Endodermal cell (in vitro differentiated cells): ENCODE data around the gene LEFTY1. TPM values are rescaled to one million over a fixed set of nuclear protein-coding genes. Genes with fewer than 3 reads are reported as not detected.

ENCODE experiments used
- DNase-seq: peaks from one replicate; pipeline ENCODE4 v3.0.0-alpha.2; 2017
- H3K27ac ChIP-seq: 2 replicates; pipeline ENCODE4 v1.5.1; 2013; ENCODE audit warnings: mild to moderate bottlenecking, low read depth, low read length, moderate library complexity
- H3K27me3 ChIP-seq: 2 replicates; pipeline ENCODE4 v1.6.1; 2013; ENCODE audit warnings: mild to moderate bottlenecking, low read length, moderate library complexity; ENCODE audit not compliant: insufficient read depth, control insufficient read depth, poor library complexity, severe bottlenecking
- H3K36me3 ChIP-seq: 2 replicates; pipeline ENCODE4 v1.7.0; 2013; ENCODE audit warnings: mild to moderate bottlenecking, low read length, moderate library complexity; ENCODE audit not compliant: control insufficient read depth, insufficient read depth
- H3K4me1 ChIP-seq: one replicate; pipeline ENCODE4 v1.7.0; 2013; ENCODE audit warnings: low read length; ENCODE audit not compliant: control insufficient read depth, insufficient read depth
- H3K4me3 ChIP-seq: 2 replicates; pipeline ENCODE4 v1.5.1; 2013; ENCODE audit warnings: mild to moderate bottlenecking, low read length, moderate library complexity
- H3K9ac ChIP-seq: 2 replicates; pipeline ENCODE4 v1.6.1; 2013; ENCODE audit warnings: mild to moderate bottlenecking, low read length, moderate library complexity; ENCODE audit not compliant: poor library complexity, severe bottlenecking; ENCODE audit errors: extremely low read depth
- H3K9me3 ChIP-seq: 2 replicates; pipeline ENCODE4 v1.6.1; 2013; ENCODE audit warnings: mild to moderate bottlenecking, low read length, moderate library complexity; ENCODE audit not compliant: control insufficient read depth
- H3K27ac Mint-ChIP-seq: 2 replicates; pipeline ENCODE4 v1.8.0; 2020; ENCODE audit warnings: mixed read lengths
- H3K27me3 Mint-ChIP-seq: 2 replicates; pipeline ENCODE4 v1.8.0; 2021; ENCODE audit warnings: mild to moderate bottlenecking, mixed read lengths; ENCODE audit not compliant: insufficient read depth
- H3K36me3 Mint-ChIP-seq: 2 replicates; pipeline ENCODE4 v1.8.0; 2020; ENCODE audit warnings: low read depth, mixed read lengths
- H3K4me1 Mint-ChIP-seq: 2 replicates; pipeline ENCODE4 v1.8.0; 2020; ENCODE audit warnings: mixed read lengths
- H3K4me3 Mint-ChIP-seq: 2 replicates; pipeline ENCODE4 v1.8.0; 2020; ENCODE audit warnings: mild to moderate bottlenecking, moderate library complexity, mixed read lengths
- H3K9me3 Mint-ChIP-seq: 2 replicates; pipeline ENCODE4 v1.8.0; 2020; ENCODE audit warnings: mild to moderate bottlenecking, mixed read lengths
- WGBS, 2 experiments: methylation state at CpG; one replicate each; pipeline versions ENCODE4 v1.1.5 to v1.1.7; 2013; ENCODE audit warnings: missing lambda C conversion rate in 2 of 2, mixed read lengths in 1 of 2; ENCODE audit not compliant: insufficient coverage in 1 of 2, insufficient read length in 1 of 2; 5-methylcytosine and 5-hydroxymethylcytosine counted together
- total RNA-seq, 2 donors: library from RNA; stranded (reverse); fragmentation: NEBNext Ultra II Directional in 1 of 2; extraction: Animal tissue kit (Norgen Biotek cat#: 25700) in 1 of 2; gene quantifications; 2 replicates in 1 of 2; 3 replicates in 1 of 2; pipeline ENCODE4 v1.2.1, GENCODE V29; 2021
- TF ChIP-seq, protein P1 (sequence below): fragments of 200-600 bp; sonication (generic); conservative IDR thresholded peaks from 2 replicates; pipeline ENCODE4 v1.5.0; 2021; ENCODE audit warnings: antibody characterized with exemption, mild to moderate bottlenecking

Gene LEFTY1
- total RNA-seq, 2 donors from 2014 or later = 76.0 to 660 TPM

DNA sequence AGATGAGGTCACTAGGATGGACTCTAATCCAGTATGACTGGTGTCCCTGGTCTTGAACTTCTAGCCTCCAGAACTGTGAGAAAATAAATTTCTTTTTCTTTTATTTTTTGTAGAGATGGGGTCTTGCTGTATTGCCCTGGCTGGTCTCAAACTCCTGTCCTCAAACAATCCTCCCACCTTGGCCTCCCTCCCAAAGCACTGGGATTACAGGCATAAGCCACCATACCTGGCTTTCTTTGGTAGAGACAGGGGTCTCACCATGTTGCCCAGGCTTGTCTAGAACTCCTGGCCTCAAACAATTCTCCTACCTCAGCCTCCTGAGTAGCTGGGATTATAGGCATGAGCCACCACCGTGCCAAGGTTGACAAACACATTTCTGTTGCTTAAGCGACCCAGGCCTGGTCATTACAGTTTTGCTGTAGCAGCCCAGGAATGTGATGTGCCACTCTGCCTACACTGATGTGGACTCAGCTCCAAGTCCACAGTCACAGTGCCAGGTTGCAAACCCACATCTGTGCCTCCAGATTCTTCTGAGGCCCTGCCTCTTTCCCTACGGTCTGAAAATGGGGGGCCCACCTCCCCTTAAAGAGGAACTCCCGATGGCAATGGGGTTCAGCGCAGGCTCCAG, 19.2 kb upstream of the LEFTY1 start:
- H3K27me3 Mint-ChIP-seq = no peaks in the 10 kb centered on the region
- peak; percentile 43 for DNase-seq
- H3K4me3 Mint-ChIP-seq = no peak overlapping the region
- Histone ChIP-seq H3K27me3 (no peaks in the 10 kb centered on the region), H3K27ac (no peak overlapping the region), H3K4me1 (peaks cover 20% of the 10 kb centered on the region), H3K36me3 (no peaks in the 10 kb centered on the region), H3K9me3 (no peaks in the 10 kb centered on the region), H3K4me3 (no peak overlapping the region), H3K9ac (peak overlapping the region; percentile 58)
- peaks cover 55% of the 10 kb centered on the region for H3K4me1 Mint-ChIP-seq
- TF ChIP-seq, protein P1, sequence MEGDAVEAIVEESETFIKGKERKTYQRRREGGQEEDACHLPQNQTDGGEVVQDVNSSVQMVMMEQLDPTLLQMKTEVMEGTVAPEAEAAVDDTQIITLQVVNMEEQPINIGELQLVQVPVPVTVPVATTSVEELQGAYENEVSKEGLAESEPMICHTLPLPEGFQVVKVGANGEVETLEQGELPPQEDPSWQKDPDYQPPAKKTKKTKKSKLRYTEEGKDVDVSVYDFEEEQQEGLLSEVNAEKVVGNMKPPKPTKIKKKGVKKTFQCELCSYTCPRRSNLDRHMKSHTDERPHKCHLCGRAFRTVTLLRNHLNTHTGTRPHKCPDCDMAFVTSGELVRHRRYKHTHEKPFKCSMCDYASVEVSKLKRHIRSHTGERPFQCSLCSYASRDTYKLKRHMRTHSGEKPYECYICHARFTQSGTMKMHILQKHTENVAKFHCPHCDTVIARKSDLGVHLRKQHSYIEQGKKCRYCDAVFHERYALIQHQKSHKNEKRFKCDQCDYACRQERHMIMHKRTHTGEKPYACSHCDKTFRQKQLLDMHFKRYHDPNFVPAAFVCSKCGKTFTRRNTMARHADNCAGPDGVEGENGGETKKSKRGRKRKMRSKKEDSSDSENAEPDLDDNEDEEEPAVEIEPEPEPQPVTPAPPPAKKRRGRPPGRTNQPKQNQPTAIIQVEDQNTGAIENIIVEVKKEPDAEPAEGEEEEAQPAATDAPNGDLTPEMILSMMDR = no peak
- H3K9me3 Mint-ChIP-seq = peaks cover 5% of the 10 kb centered on the region
- 80 to 83% methylated on average over 3 to 5 of the region's 5 CpGs for WGBS, 2 experiments
- peak overlapping the region; percentile 92 for H3K27ac Mint-ChIP-seq
- H3K36me3 Mint-ChIP-seq = no peaks in the 10 kb centered on the region

DNA sequence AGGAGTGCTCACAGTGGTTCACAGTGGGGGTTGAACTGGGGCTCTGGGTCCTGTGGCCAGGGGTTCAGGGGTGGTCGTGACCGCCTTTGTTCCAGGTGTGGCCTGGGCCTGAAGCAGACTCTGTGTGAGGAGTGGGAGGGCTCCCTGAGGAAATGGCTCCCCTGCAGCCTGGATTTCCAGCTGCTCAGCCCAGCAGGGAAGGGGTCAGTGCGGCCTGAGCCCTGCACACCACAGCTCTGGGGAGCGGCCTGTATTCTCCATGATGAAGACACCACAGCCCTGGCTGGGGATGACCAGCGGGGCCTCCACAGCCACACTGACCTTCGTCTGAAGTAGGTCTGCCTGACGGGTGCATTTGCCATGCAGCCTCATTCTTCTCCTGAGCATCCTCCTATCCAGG, 18.4 kb upstream of the LEFTY1 start:
- Mint-ChIP-seq H3K36me3 (no peaks in the 10 kb centered on the region), H3K27ac (peak overlapping the region; percentile 65), H3K4me1 (peaks cover 49% of the 10 kb centered on the region), H3K9me3 (peaks cover 5% of the 10 kb centered on the region), H3K27me3 (no peaks in the 10 kb centered on the region), H3K4me3 (no peak overlapping the region)
- Histone ChIP-seq H3K4me3 (no peak overlapping the region), H3K36me3 (no peaks in the 10 kb centered on the region), H3K9ac (no peak overlapping the region), H3K27ac (no peak overlapping the region), H3K27me3 (no peaks in the 10 kb centered on the region), H3K9me3 (no peaks in the 10 kb centered on the region), H3K4me1 (peaks cover 20% of the 10 kb centered on the region)
- TF ChIP-seq, protein P1 = no peak
- peak; percentile 44 for DNase-seq
- 90 to 92% methylated on average over 6 to 7 of the region's 7 CpGs for WGBS, 2 experiments

DNA sequence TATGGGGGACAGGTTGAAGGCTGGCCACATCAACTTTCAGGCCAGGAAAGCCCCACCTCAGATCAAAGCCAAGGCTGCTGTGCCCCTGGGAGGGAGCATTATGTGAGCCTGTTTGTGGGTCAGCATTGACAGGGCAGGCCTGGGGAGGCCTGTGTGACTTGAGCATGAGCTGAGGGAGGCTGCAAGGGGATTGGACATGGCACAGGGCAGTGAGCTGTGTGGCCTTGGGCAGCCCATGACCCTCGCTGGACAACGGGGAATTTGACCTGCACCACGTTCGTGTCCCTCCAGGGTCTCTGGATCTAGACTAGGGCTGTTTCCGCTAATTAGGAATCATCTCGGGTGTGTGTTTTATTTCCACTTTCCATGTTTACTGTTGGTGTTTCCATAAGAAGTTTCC, 17.5 kb upstream of the LEFTY1 start:
- TF ChIP-seq, protein P1 = no peak
- Mint-ChIP-seq H3K4me1 (peaks cover 48% of the 10 kb centered on the region), H3K36me3 (no peaks in the 10 kb centered on the region), H3K27ac (peak overlapping the region; percentile 15), H3K4me3 (no peak overlapping the region), H3K9me3 (peaks cover 5% of the 10 kb centered on the region), H3K27me3 (no peaks in the 10 kb centered on the region)
- no peaks in the 10 kb centered on the region for H3K36me3 ChIP-seq
- WGBS, 2 experiments = 98 to 100% methylated on average over 4 to 6 of the region's 6 CpGs
- H3K9me3 ChIP-seq = no peaks in the 10 kb centered on the region
- no peak overlapping the region for H3K4me3 ChIP-seq
- no peak overlapping the region for H3K27ac ChIP-seq
- H3K9ac ChIP-seq = no peak overlapping the region
- peak; percentile 51 for DNase-seq
- no peaks in the 10 kb centered on the region for H3K27me3 ChIP-seq
- H3K4me1 ChIP-seq = peaks cover 20% of the 10 kb centered on the region
